WI38 (cell line): ENCODE data around the gene TOR4A.
A peak's percentile ranks its signal among the peaks of the same experiment; 100 is the strongest.

Experiments used
- H3K4me3 ChIP-seq: 2 replicates; pipeline ENCODE4 v1.5.1; 2011; ENCODE audit warnings: low read depth, mild to moderate bottlenecking, control low read depth, low read length
- TF ChIP-seq, protein P1 (sequence below): IDR thresholded peaks from 2 replicates; pipeline ENCODE4 v1.5.1; 2012; ENCODE audit warnings: low read depth, mild to moderate bottlenecking, control low read depth, low read length

The TOR4A gene

DNA sequence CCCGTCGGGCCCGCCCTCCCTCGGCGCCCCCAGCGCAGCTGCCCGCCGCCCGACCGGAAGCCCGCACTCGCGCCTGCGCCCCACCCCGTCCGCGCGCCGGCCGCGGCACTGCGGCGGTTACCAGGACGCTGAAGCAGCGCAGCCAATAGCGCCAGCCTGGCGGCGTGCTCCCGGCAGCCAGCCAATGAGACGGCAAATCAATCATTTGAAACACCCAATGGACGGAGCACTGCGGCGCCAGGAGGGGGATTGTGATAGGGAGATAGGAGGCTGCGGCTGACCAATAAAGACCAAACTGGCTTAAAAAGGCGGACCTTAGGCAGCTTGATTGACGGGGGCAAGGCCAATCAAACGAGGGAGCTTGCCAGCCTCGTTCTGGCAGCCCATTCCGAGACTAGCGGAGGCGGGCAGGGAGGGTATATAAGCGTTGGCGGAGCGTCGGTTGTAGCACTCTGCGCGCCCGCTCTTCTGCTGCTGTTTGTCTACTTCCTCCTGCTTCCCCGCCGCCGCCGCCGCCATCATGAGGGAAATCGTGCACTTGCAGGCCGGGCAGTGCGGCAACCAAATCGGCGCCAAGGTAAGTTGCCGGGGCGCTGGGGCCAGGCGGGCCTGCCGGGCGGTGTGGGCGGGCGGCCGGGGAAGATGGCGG is 36.6 kb upstream of the TOR4A start, which contains the start of gene TUBB4B:
TSS of gene TUBB4B (plus strand) at position 447 of the 649 bp plus-strand sequence. CDS start at position 521, 74 bp downstream.
- peak within 1 kb of the TSS; percentile 90 for H3K4me3 ChIP-seq
- TF ChIP-seq, protein P1, sequence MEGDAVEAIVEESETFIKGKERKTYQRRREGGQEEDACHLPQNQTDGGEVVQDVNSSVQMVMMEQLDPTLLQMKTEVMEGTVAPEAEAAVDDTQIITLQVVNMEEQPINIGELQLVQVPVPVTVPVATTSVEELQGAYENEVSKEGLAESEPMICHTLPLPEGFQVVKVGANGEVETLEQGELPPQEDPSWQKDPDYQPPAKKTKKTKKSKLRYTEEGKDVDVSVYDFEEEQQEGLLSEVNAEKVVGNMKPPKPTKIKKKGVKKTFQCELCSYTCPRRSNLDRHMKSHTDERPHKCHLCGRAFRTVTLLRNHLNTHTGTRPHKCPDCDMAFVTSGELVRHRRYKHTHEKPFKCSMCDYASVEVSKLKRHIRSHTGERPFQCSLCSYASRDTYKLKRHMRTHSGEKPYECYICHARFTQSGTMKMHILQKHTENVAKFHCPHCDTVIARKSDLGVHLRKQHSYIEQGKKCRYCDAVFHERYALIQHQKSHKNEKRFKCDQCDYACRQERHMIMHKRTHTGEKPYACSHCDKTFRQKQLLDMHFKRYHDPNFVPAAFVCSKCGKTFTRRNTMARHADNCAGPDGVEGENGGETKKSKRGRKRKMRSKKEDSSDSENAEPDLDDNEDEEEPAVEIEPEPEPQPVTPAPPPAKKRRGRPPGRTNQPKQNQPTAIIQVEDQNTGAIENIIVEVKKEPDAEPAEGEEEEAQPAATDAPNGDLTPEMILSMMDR = no peak

DNA sequence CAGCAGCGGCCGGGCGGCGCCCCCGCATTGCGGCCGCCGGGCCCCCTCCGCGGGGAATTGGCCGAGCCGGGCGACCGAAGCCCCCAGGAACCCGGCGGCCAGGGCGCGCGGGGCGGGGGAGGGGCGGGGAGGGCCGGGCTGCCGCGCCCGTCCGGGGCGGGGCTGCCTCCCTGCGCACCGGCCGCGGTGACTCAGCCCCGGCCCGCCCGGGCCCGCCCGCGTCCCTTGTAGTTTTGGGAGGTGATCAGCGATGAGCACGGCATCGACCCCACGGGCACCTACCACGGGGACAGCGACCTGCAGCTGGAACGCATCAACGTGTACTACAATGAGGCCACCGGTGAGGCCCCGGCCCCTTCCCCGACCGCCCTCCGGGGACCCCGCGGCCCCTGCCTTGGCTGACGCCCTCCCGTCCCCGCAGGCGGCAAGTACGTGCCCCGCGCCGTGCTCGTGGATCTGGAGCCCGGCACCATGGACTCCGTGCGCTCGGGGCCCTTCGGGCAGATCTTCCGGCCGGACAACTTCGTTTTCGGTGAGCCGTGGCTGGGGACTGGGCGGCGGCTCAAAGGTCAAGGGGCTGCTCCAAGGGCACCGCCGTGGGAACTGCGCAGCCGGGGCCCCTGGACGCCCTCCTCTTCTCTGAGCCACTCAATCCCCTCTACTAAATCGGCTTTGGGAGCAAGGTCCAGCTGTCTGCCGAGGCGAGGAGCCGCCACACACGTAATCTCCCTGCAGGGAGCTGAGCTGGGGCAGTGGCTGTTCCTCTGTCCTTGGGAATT is 35.8 kb upstream of the TOR4A start:
- H3K4me3 ChIP-seq = peak overlapping the region; percentile 90
- TF ChIP-seq, protein P1 = no peak

DNA sequence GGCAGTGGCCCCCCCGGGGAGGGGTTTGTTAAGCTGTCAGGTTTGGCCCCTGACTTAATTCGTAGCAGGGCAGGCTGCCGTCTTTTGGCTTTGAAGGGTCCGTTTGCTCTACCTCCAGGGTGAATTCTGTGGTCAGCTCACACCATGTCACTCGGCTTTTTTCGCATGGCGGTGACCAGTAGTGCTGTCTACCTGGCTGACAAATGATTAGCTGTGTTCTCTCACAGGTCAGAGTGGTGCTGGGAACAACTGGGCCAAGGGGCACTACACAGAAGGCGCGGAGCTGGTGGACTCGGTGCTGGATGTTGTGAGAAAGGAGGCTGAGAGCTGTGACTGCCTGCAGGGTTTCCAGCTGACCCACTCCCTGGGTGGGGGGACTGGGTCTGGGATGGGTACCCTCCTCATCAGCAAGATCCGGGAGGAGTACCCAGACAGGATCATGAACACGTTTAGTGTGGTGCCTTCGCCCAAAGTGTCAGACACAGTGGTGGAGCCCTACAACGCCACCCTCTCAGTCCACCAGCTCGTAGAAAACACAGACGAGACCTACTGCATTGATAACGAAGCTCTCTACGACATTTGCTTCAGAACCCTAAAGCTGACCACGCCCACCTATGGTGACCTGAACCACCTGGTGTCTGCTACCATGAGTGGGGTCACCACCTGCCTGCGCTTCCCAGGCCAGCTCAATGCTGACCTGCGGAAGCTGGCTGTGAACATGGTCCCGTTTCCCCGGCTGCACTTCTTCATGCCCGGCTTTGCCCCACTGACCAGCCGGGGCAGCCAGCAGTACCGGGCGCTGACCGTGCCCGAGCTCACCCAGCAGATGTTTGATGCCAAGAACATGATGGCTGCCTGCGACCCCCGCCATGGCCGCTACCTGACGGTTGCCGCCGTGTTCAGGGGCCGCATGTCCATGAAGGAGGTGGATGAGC is 35.0 kb upstream of the TOR4A start:
- TF ChIP-seq, protein P1 = no peak
- H3K4me3 ChIP-seq = peak overlapping the region; percentile 90

DNA sequence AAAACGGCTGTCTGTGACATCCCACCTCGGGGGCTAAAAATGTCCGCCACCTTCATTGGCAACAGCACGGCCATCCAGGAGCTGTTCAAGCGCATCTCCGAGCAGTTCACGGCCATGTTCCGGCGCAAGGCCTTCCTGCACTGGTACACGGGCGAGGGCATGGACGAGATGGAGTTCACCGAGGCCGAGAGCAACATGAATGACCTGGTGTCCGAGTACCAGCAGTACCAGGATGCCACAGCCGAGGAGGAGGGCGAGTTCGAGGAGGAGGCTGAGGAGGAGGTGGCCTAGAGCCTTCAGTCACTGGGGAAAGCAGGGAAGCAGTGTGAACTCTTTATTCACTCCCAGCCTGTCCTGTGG is 34.3 kb upstream of the TOR4A start:
- H3K4me3 ChIP-seq = peak overlapping the region; percentile 90; the same call in 1 of the 2 replicates

DNA sequence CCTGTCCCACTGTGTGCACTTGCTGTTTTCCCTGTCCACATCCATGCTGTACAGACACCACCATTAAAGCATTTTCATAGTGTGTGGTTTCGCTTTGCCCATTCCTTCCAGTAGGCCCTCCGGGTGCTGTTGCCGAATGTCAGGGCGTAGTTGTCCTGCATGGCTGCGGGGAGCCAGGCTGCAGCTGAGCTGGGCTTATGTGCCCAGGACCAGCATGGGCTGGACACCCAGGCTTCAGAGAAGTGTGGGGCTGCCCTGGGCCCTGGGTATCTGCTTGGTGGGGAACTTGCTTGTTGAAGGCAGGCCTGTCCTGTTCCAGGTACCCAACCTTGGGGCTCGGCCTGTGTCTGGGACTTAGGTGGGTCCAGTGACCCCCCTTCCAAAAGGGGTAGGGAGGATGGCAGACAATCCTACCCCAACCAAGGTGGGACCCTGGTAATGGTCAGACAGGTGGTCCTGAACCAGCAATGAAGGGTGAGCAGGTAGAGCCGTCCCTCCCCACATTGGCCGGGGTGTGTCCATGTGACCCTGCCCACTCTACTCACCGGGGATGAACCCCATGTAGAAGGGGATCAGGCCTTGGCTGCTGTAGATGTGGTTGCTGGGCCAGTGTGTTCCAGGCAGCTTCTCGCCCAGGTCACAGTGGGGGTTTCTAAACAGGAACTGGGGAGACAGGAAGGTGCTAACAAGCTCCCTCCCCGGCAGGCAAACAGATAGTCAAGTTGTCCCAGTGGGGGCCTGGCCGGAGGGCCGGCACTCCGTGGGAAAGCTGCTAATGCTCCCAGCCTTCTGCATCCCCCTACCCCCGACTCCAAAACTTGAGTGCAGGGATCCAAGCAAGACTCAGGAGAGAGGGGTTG is 33.7 kb upstream of the TOR4A start:
- no peak overlapping the region for H3K4me3 ChIP-seq
- TF ChIP-seq, protein P1 = no peak

DNA sequence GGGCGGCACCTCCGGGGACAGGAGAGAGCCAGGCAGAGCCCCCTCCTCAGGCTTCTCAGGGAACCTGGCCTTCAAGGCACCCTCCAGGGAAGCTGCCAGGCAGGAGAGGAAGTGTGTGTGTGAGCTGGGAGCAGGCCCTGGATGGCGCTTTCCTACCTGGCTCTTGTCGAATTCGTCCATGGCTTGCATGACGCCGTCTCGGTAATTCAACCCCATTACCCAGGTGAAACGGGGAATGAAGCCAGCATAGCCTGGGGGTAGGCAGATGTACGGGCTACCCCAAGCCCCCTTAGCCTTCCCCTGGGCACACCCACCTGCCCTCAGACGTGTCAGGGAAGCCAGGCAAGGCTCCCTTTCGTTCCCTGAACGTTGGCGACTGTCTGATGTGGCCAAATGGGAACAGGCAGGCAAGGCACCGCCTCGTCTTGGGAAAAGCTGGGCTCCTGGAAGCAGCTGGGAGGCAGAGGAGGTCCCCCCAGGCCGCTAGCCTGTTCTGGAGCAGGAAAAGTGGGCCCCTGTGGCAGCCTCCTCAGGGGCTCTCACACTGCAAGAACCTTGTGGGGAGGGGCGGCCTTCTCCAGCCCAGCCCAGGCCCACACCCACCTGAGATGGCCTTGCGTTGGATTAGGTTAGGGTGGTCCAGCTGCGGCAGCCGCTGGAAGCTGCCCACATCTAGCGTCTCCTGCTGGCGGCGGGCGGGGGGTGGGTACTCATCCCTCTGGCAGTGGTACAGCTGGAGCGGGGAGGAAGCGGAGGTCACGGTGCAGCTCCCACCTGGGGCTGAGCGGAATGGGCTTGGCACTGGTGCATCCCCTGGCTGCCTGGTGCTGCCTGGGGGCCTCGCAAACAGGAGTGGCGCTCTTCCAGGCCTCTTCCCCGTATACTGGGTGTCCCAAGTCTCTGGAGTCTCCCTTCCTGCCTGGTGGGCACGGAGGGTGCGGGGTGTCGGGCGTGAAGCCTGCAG is 32.8 kb upstream of the TOR4A start:
- TF ChIP-seq, protein P1 = no peak

More for the DNA sequence above, 32.8 kb upstream of the TOR4A start:
- no peak overlapping the region for H3K4me3 ChIP-seq
